Heart left ventricle (tissue), 16 donors: ENCODE results near the gene PDGFRB. TPM values are rescaled to one million over a fixed set of nuclear protein-coding genes. Genes with fewer than 3 reads are reported as not detected.

ENCODE experiments used
- ATAC-seq, 4 donors: fragments of 200-7000 bp; cut with Tn5 transposase; one replicate each; pipeline ENCODE4 v1.9.1; 2020 to 2022; ENCODE audit warnings: moderate library complexity in 4 of 4, mild to moderate bottlenecking in 3 of 4, moderate number of reproducible peaks in 1 of 4
- DNase-seq, 5 donors: peaks; one replicate each; pipeline ENCODE4 v3.0.0-alpha.2; 2020
- H3K27ac ChIP-seq, 12 donors: fragments of 200-600 bp; sonication (generic) in 4 of 12; one replicate each; pipeline versions ENCODE4 v1.5.0 to v1.8.0; 2016 to 2022; ENCODE audit warnings: mild to moderate bottlenecking in 2 of 12
- H3K27me3 ChIP-seq, 9 donors: fragments of 200-600 bp; sonication (generic) in 2 of 9; one replicate each; pipeline versions ENCODE4 v1.5.1 to v1.8.0; 2016 to 2022; ENCODE audit warnings: mild to moderate bottlenecking in 3 of 9
- H3K36me3 ChIP-seq, 9 donors: fragments of 200-600 bp; sonication (generic) in 2 of 9; one replicate each; pipeline versions ENCODE4 v1.5.0 to v1.8.0; 2018 to 2022; ENCODE audit warnings: mild to moderate bottlenecking in 2 of 9
- H3K4me1 ChIP-seq, 12 donors: fragments of 200-600 bp; sonication (generic) in 4 of 12; one replicate each; pipeline versions ENCODE4 v1.5.0 to v1.8.0; 2016 to 2022; ENCODE audit warnings: mild to moderate bottlenecking in 3 of 12
- H3K4me3 ChIP-seq, 12 donors: fragments of 200-600 bp; sonication (generic) in 4 of 12; one replicate each; pipeline versions ENCODE4 v1.5.0 to v1.8.0; 2017 to 2022; ENCODE audit warnings: mild to moderate bottlenecking in 9 of 12, moderate library complexity in 4 of 12
- H3K9me3 ChIP-seq, 12 donors: fragments of 200-600 bp; sonication (generic) in 4 of 12; one replicate each; pipeline versions ENCODE4 v1.5.0 to v1.8.0; 2016 to 2022; ENCODE audit warnings: mild to moderate bottlenecking in 1 of 12
- CTCF ChIP-seq, 12 donors: fragments of 200-600 bp; sonication (generic) in 4 of 12; IDR thresholded peaks; one replicate each; pipeline versions ENCODE4 v1.5.0 to v1.8.0; 2018 to 2022; ENCODE audit warnings: antibody characterized with exemption in 12 of 12, mild to moderate bottlenecking in 5 of 12
- POLR2A ChIP-seq, 2 donors: fragments of 450-650 bp; IDR thresholded peaks; one replicate each; pipeline ENCODE4 v1.6.1; 2017; ENCODE audit warnings: antibody characterized with exemption in 2 of 2, mild to moderate bottlenecking in 2 of 2, moderate library complexity in 2 of 2
- WGBS, 4 donors: extraction: QIAGEN DNeasy Blood & Tissue Kit in 2 of 4; methylation state at CpG; one replicate each; pipeline versions ENCODE4 v1.1.5 to v1.1.7; 2013 to 2018; 5-methylcytosine and 5-hydroxymethylcytosine counted together
- intact Hi-C, 10 donors: fragments of 100-400 bp; cut with DNase I; formaldehyde crosslinking; loops; one replicate each; pipeline versions ENCODE4 v1.11.1 to v1.14.2; 2022
- polyA plus RNA-seq, 2 donors: library from polyadenylated mRNA; stranded (reverse); fragments of 200-250 nt; gene quantifications; one replicate each; pipeline ENCODE4 v1.2.3, GENCODE V29; 2013
- total RNA-seq, 9 donors: library from RNA; depleted of rRNA in 2 of 9; stranded (reverse); fragments of >200 nt in 2 of 9; fragmentation: NEBNext Ultra II Directional in 3 of 9; extraction: Animal tissue kit (Norgen Biotek cat#: 25700) in 3 of 9; gene quantifications; one replicate each; pipeline versions ENCODE4 v1.1.0 to v1.2.4, GENCODE V29; 2016 to 2023
- donor health status: ischemic (EF 13 %, LVEDD 7.1; RV severe dilation, severe dysfunction).
- donor health status: healthy with polysubstance abuse.
- donor health status: DM: no; HTN: yes; CAD: no.
- donor health status: DM: no; HTN: no; CAD: no.
- donor health status: ischemic (EF 25% LVEDD 6.9; RV normal size, moderate dysfunction).
- donor health status: ischemic (EF 25% LVEDD 5.7; RV mildly dilated, moderate dysfunction).
- donor health status: healthy.
- donor health status: DM: yes; HTN: yes; CAD: no.
- donor health status: ischemic (EF 35%, LVEDD 5.7; RV mildly dilated, moderate dysfunction).
- donor health status: nonischemic (EF 11% LVEDD 7.7; RV severe dilation, severe dysfunction).
- donor health status: DM: yes; HTN: yes; CAD: no.
- donor health status: PGD.
- donor health status: ischemic (EF 29% LVEDD 5.4; RV normal size, mild dysfunction).
- donor health status: nonischemic (EF 23%, LVEDD 6.1; RV moderate dilation, normal function).

PDGFRB gene
- total and polyA plus RNA-seq, 11 donors, result 27.6 to 112 (median 45.6) TPM

- no peak overlapping the region for H3K4me3 ChIP-seq
- DNase-seq (no peak), ATAC-seq (no peak)
- TF ChIP-seq POLR2A (IDR thresholded peaks at IDR 0.05), result no peak
- no peak for TF ChIP-seq CTCF (IDR thresholded peaks at IDR 0.05)
- H3K27me3 ChIP-seq, result peaks cover 0 to 4% (median under 1%) of the 10 kb centered on the region in 9 donors
- intact Hi-C loops, result no loop called here
- no peak overlapping the region for H3K27ac ChIP-seq
- H3K9me3 ChIP-seq, result no peaks in the 10 kb centered on the region
- no peaks in the 10 kb centered on the region for H3K4me1 ChIP-seq
- H3K36me3 ChIP-seq, result no peaks in the 10 kb centered on the region
- WGBS, 4 donors, result 73 to 88% (median 84%) methylated on average over 9 of the region's 9 CpGs
Observed at GRCh38 chr5:150195736-150196485, 40.3 kb upstream of the PDGFRB start.

- ATAC-seq (no peak), DNase-seq (no peak)
- Histone ChIP-seq H3K4me3 (no peak overlapping the region), H3K27me3 (peaks cover 9 to 34% (median 19%) of the 10 kb centered on the region in 9 donors), H3K36me3 (no peaks in the 10 kb centered on the region), H3K4me1 (peaks cover 0 to 8% (median 0%) of the 10 kb centered on the region in 12 donors), H3K9me3 (no peaks in the 10 kb centered on the region), H3K27ac (no peak overlapping the region)
- no peak for TF ChIP-seq POLR2A (IDR thresholded peaks at IDR 0.05)
- TF ChIP-seq CTCF (IDR thresholded peaks at IDR 0.05), result no peak
- 68 to 86% (median 76%) methylated on average over 3 to 4 of the region's 4 CpGs for WGBS, 4 donors
- intact Hi-C loops, result no loop called here
Observed at GRCh38 chr5:150192462-150192861, 36.8 kb upstream of the PDGFRB start.

- Histone ChIP-seq H3K4me3 (no peak overlapping the region), H3K9me3 (no peaks in the 10 kb centered on the region), H3K27me3 (peaks cover 9 to 34% (median 19%) of the 10 kb centered on the region in 9 donors), H3K4me1 (peaks cover 0 to 15% (median 0%) of the 10 kb centered on the region in 12 donors), H3K36me3 (no peaks in the 10 kb centered on the region), H3K27ac (no peak overlapping the region)
- intact Hi-C loops, result no loop called here
- 43 to 77% (median 60%) methylated on average over 2 of the region's 2 CpGs for WGBS, 4 donors
- no peak for TF ChIP-seq POLR2A (IDR thresholded peaks at IDR 0.05)
- no peak for TF ChIP-seq CTCF (IDR thresholded peaks at IDR 0.05)
- ATAC-seq (no peak), DNase-seq (no peak)
Observed at GRCh38 chr5:150190987-150191386, 35.3 kb upstream of the PDGFRB start.

- H3K27ac ChIP-seq, result no peak overlapping the region
- TF ChIP-seq POLR2A (IDR thresholded peaks at IDR 0.05) (no peak), CTCF (IDR thresholded peaks at IDR 0.05) (no peak)
- DNase-seq (no peak), ATAC-seq (no peak)
- H3K27me3 ChIP-seq, result peaks cover 9 to 34% (median 19%) of the 10 kb centered on the region in 9 donors
- H3K4me3 ChIP-seq, result no peak overlapping the region
- WGBS, 4 donors, result 50 to 65% (median 53%) methylated on average over 13 to 16 of the region's 16 CpGs
- H3K9me3 ChIP-seq, result no peaks in the 10 kb centered on the region
- peaks cover 0 to 18% (median 0%) of the 10 kb centered on the region in 12 donors for H3K4me1 ChIP-seq
- intact Hi-C loops, result no loop called here
- H3K36me3 ChIP-seq, result no peaks in the 10 kb centered on the region
Observed at GRCh38 chr5:150190503-150190979, 34.9 kb upstream of the PDGFRB start.
